Measurements from ENCODE around the gene CACNB4.

The CACNB4 gene

GRCh38 chr2:151967829-151968722, 130.8 kb downstream of the CACNB4 start:
- Histone ChIP-seq H3K9me3 (ENCODE audit: severe bottlenecking) (no peaks in the 10 kb centered on the region), H3K27me3 (ENCODE audit: insufficient read depth, low read depth, severe bottlenecking) (no peaks in the 10 kb centered on the region), H3K36me3 (no peaks in the 10 kb centered on the region), H3K4me3 (ENCODE audit: low read depth, low read length) (no peak overlapping the region), H3K27ac (no peak overlapping the region)
- no peak for DNase-seq
- no peak for TF ChIP-seq CTCF (IDR thresholded peaks at IDR 0.05; ENCODE audit: low read depth, low read length)

GRCh38 chr2:151965884-151966283, 133.0 kb downstream of the CACNB4 start:
- no peak for TF ChIP-seq CTCF (IDR thresholded peaks at IDR 0.05; ENCODE audit: low read depth, low read length)
- no peak for DNase-seq
- Histone ChIP-seq H3K36me3 (no peaks in the 10 kb centered on the region), H3K27me3 (ENCODE audit: insufficient read depth, low read depth, severe bottlenecking) (no peaks in the 10 kb centered on the region), H3K4me3 (ENCODE audit: low read depth, low read length) (no peak overlapping the region), H3K27ac (no peak overlapping the region), H3K9me3 (ENCODE audit: severe bottlenecking) (no peaks in the 10 kb centered on the region)

- no peak for TF ChIP-seq CTCF (IDR thresholded peaks at IDR 0.05; ENCODE audit: low read depth, low read length)
- Histone ChIP-seq H3K27ac (no peak overlapping the region), H3K4me3 (ENCODE audit: low read depth, low read length) (no peak overlapping the region), H3K27me3 (ENCODE audit: insufficient read depth, low read depth, severe bottlenecking) (no peaks in the 10 kb centered on the region), H3K36me3 (no peaks in the 10 kb centered on the region), H3K9me3 (ENCODE audit: severe bottlenecking) (no peaks in the 10 kb centered on the region)
- no peak for DNase-seq
These were observed 137.3 kb downstream of the CACNB4 start for GRCh38 chr2:151961558-151961957.

- H3K4me3 ChIP-seq (ENCODE audit: low read depth, low read length) = no peak overlapping the region
- DNase-seq = no peak
- no peak for TF ChIP-seq CTCF (IDR thresholded peaks at IDR 0.05; ENCODE audit: low read depth, low read length)
- no peaks in the 10 kb centered on the region for H3K9me3 ChIP-seq (ENCODE audit: severe bottlenecking)
- no peaks in the 10 kb centered on the region for H3K27me3 ChIP-seq (ENCODE audit: insufficient read depth, low read depth, severe bottlenecking)
- H3K27ac ChIP-seq = no peak overlapping the region
- H3K36me3 ChIP-seq = no peaks in the 10 kb centered on the region
These were observed 139.6 kb downstream of the CACNB4 start for GRCh38 chr2:151959238-151959637.

GRCh38 chr2:151953467-151953866, 145.4 kb downstream of the CACNB4 start:
- no peak for DNase-seq
- H3K9me3 ChIP-seq (ENCODE audit: severe bottlenecking) = peaks cover 2% of the 10 kb centered on the region
- H3K27me3 ChIP-seq (ENCODE audit: insufficient read depth, low read depth, severe bottlenecking) = no peaks in the 10 kb centered on the region
- no peak for TF ChIP-seq CTCF (IDR thresholded peaks at IDR 0.05; ENCODE audit: low read depth, low read length)
- no peak overlapping the region for H3K27ac ChIP-seq
- no peaks in the 10 kb centered on the region for H3K36me3 ChIP-seq
- no peak overlapping the region for H3K4me3 ChIP-seq (ENCODE audit: low read depth, low read length)

Measured in WERI-Rb-1 (cell line).